Stimulated activated CD8-positive, alpha-beta memory T cell treated with anti-CD3 and anti-CD28 coated beads, Interleukin-15, amount 100 ng/mL, for 1 hour (primary cell): ENCODE data around the gene CLEC18A.
"Not testable (repeated sequence)": the region's sequence is repeated elsewhere in the genome, so short reads cannot be mapped to it uniquely, and the experiment has no call there.

Source experiments
- DNase-seq: peaks from one replicate; pipeline ENCODE4 v3.0.0-alpha.2; 2020; ENCODE audit warnings: low read depth

CLEC18A gene

DNA sequence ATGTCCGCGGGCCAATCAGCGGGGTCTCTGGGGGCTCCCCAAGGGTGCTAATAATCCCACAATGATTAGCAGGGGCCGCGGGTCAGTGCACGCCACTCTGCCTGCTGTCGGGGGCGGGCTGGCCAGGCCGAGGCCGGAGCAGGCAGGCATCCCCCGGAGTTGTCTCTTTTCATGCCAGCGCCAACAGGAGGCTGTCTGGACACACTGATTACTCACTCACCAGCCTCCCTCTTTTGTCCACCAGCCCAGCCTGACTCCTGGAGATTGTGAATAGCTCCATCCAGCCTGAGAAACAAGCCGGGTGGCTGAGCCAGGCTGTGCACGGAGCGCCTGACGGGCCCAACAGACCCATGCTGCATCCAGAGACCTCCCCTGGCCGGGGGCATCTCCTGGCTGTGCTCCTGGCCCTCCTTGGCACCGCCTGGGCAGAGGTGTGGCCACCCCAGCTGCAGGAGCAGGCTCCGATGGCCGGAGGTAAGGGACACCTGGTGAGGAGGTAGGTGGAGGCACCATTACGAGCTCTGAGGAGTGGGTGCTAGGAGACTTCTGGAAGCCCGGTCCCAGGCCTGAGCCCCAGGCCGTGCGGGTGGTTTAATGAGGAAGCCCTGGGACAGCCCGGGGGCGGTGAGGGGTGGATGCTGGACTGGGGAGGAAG, at the start of gene CLEC18A:
TSS of gene CLEC18A (plus strand) at position 318 of the 655 bp plus-strand sequence. CDS start at position 351, 33 bp downstream.
- not testable (repeated sequence) for DNase-seq

DNA sequence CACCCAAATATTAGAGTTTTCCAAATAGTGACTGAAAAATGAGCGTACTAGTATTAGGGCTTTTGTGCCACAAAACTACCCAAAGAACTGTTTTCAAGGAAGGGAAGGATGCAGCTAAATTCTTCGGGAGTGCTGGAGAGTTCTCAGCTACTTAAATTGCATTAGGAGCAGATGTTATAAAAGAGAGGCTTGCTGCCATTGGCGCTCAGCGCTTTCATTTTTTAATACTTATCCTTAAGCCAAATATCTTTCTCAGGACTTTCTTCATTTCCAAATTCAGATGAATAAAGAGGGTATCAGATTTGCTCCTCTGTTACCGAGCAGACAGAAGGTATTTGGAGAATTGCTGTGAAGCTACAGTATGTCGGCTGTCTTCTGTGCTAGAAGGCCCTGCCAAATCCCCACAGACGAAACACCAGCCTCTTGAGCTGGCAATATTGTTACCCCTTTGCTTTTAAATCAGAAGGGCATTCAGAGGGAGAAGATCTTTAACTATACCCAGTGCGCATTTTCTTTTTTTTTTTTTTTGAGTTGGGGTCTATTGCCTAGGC, 47.2 kb upstream of the CLEC18A start:
- DNase-seq, result no peak

DNA sequence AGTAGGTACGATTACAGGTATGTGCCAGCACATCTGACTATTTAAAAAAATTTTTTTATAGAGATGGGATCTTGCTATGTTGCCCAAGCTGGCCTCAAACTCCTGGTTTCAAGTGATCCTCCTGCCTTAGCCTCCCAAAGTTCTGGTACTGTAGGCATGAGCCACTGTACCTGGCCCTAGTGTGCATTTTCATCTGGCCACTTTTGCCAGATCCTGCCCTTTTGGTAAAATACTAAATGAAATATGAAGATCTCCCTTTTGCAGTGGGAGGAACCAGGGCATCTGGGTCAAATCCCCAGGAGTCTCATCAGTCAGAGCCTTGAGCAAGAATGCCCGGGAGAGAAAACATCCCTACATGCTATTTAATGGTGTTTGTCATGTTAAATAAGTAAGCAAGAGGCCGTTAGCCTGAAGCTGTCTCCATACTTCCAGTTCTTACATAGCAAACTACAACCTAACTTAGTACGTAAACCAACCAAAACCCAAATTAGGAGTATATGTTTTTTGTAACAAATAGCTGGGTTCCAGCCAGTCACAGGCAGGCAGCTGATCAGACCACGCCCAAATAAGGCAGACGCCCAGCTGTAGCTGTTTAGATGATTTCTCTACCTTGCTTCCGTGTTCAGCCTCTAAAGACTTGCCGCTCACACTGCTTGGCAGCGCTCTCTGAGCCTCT, 46.5 kb upstream of the CLEC18A start:
- no peak for DNase-seq

DNA sequence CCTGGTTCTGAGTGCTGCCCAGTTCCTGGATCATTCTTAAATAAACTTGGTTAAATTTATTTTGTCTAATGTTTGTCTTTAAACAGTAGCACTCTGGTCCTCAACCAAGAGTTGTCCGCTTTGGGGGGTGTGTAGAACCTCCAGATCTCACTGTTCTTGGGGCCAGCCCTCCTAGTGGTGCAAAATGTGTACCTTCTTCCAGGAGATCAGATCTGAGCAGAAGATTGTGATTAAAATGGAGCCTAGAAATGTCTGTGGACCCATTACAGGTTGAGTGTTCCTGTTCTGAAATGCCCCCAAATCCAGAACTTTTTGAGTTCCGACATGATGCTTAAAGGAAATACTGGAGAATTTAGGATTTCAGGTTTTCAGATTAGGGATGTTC, 46.0 kb upstream of the CLEC18A start:
- no peak for DNase-seq

DNA sequence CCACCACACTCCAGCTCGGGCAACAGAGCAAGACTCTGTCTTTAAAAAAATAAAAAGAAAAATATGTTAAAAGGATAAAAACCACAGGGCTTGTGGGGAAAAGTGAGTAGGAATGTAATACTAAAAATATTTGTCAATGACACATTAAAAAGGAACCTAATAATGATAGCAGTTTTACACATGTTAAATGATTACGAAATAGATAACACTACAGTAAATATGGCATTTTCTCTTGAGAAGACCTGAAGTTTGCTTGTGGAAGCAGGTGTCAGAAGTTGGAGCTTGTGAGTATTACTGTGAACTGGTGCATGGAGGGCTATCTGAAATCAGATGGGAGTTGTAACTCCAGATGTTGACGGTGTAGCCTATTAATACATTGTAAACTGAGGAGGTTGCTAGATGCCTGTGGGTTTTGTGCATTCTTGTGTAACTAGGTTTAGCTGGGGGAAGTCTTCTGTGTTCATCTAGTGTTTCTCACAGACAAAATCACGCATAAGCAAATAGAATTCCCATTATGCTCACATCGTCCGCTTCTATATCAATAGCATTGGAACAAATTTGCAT, 44.2 kb upstream of the CLEC18A start:
- DNase-seq, result no peak

DNA sequence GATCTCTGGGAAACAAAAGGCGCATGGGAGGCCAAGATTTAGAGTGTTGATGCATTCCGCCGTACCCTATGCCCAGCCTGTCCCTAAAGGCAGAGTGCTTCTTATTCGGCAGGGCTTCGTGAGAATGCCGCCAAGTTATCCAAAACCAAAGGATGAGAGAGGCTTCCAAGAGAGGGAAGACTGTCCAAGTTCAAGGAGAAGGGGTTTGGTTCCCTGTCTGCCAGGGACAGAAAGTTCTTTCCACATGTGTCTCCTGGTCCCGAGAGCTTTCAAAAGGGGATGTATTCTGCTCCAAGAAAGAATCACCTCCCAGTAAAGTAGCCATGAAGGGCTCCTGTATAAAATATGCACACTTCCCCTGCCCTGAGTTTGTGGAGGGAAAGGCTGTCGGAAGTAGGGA, 42.1 kb upstream of the CLEC18A start:
- DNase-seq, result no peak

DNA sequence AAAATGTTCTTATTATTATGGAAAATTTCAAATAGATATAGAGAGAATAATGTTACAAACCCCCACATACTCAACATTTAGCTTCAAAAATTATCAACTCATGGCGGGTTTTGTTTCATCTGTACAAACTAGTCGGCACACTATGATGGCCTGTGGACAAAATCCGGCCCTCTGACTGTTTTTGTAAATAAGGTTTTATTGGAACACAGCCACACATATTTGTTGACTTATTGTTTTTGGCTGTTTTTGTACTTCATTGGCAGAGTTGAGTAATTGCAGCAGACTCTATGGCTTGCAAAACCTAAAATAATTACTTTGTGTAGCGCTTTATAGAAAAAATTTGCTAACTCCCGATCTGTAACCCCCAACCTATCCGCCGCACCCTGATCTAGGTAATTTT, 41.4 kb upstream of the CLEC18A start:
- no peak for DNase-seq

DNA sequence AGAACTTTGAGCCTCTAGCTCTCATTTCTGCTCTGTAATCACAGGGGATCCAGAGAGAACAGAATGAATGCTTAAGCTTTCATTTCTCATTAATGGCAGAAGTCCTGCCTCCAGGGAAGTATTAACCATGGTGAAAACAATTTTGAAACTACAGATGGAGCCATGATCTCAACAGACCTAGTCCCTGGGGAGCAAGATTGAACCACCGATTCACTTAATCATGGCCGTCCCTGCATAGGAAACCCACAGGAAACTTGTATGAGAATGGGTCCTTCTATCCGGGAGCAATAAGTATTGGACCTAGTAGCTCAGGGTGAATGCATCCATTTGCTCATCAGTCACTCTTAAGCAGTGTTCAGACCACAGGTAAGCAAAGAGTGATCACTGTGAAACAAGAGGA, 40.2 kb upstream of the CLEC18A start:
- DNase-seq, result no peak

DNA sequence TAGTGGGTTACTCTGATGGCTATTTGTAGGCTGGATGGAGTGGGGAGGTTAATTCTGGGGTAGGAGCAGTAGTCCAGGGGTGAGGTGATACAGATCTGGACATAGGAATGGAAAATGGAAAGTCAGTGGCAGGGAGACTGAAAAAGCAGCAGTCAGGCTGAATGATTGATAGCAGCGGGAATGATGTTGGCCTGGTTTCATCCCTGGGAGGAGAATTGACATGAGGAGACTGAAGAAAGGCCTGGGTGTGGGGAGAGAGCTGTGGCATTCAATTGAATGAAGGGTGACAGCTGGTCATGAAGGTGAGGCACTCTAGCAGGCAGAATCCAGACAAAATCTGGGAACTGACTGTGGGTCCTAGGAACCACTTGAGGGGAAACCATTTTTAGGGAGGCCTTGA, 34.7 kb upstream of the CLEC18A start:
- DNase-seq, result no peak

DNA sequence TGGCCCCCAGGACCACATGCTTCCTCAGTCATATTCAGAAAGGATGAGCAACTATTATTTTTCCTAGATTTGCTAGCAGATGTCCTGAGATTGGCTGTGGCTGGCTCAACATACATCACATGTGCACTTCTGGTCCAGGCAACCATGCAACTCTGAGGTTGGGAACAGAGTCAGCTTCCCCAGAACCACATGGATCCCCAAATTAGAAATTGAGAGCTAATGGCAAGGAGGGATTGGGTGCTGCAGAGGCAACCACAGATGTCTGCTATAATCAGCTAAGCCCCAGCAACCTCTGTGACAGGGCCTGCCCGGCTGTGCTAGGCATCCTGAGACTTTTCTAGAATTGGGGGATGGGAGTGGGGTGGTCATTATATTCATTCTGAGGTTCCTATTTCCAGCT, 33.8 kb upstream of the CLEC18A start:
- no peak for DNase-seq

DNA sequence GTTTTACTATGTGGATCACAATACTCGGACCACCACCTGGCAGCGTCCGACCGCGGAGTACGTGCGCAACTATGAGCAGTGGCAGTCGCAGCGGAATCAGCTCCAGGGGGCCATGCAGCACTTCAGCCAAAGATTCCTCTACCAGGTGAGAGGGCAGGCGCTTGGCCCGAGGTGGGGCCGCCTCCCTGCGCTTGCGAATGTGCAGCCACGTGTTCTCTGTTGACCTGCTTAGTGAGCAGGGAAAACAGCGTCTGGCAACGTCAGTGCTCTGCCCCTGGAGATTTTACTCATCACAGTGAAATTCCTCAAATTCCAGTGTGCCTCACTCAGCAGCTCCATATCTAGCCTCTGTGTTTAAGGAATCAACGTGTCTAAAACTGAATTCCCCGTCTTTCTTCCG, 33.4 kb upstream of the CLEC18A start:
- no peak for DNase-seq

DNA sequence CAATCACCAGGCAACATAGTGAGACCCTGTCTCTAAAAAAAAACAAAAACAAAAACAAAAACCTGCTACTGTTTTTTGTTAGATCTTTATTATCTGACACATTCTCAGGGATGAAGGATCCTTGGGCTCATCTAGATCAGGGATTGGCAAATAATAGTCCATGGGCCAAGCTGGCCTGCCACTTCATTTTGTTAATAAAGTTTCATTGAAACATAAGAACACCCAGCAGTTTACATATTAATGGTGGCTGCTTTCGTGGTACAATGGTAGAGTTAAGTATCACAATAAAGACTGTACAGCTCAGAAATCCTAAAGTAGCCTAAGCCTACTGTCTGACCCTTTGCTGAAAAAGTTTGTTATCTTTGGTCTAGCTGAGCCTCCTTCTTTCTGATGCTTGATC, 32.9 kb upstream of the CLEC18A start:
- no peak for DNase-seq

DNA sequence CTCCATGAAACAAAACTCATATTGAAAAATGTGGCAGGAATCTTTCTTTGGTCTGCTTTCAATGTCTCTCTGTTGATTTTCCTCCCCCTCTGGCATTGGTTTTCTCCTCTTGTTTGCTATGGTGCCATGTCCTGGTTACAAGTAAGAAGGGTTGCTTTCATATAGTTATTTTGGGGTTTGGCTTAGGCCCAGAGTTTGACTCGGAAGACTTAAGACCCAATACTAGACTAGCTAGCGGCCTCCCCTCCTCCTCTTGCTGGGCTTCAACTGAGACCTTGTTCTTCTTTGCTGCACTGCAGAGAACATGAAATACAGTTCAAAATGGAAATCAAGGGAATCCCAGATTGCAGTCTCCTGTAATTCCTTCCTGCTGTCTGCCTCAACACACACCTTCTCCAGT, 30.0 kb upstream of the CLEC18A start:
- DNase-seq, result no peak

DNA sequence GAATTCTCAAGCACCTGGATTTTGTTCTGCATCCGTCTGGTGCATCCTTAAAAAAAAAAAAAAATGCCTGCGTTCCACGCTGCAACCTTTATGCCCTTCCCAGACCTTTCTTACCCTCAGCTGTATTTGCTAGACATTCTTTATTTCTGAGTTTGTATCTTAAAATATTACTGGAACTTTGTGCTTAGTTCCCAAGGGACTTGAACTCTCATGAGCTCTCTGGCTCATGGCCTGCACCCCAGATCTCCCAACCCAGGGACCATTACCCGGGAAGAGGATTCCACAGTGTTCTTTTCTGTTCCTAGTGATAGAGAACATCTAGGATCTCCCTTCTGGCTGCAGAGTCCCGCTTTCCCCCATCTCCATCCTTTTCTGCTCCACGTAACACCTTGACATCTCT, 28.9 kb upstream of the CLEC18A start:
- no peak for DNase-seq

DNA sequence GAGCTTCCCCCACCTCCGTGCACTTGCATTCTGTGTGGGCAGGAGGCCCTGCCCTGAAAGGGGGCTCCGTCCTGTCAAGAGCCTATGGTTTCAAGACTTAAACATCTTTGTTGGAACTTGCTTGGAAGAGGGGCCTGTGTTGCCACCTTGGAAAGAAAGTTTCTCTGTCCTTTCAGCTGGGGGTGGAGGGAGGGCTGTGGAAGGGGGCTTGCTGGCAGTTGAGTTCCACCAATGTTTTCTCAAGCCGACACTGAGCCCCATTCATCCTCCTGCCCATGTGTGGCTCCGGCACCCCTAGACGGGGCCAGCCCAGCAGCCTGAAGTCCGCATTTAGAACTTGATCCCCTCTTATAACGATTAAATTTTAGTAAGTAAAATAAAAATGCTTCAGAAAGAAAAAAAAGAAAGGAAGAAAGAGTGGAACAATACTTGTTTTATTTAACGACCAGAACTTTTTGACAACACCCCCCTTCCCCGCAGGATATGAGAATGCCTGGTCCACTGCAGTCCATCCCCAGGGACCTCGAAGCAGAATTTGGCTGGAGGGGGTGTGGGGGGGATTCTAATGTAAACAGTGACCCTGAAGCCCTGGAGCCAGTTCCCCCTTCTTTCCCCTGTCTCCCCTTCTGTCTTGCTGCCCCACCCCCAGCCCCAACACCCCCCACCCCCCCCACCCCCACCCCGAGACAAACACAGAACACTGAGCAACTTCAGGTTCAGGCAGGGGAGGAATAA, 26.9 kb upstream of the CLEC18A start:
- DNase-seq, result no peak

DNA sequence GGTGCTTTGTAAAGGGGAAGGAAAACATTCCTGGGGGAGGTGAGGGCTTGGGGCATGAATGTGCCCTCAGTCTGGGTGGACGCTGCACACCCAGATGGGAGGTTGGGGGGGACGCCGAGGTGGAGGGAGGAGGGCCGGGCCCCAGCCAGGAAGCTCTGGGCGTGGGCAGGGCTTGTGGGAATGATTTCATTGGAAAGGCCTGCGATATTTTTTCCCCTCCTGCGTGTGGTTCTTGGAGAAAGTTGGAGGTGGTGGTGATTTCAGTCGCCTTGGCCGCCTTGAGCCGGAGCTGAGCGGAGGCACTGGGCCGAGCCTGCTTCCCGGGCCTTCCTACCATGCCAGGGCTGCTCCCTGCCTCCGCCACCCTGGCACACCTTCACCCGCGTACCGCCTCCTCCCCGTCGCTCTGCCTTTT, 26.4 kb upstream of the CLEC18A start:
- no peak for DNase-seq

DNA sequence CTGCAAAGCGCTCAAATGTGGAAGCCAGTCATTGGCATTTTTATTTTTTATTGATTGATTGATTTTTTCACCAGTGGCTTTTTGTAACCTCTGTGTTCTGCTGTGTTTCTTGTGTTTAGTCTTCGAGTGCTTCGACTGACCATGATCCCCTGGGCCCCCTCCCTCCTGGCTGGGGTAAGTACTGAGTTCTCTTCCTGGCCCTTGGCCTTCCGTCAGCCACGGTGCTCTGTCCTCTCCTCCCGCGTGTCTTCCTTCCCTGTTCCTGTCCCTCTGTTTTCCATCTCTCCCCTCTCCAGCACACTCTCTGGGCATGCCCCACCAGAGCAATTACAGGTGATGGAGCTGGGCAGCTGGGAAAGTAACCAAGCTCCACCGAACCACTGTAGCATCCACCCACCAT, 25.8 kb upstream of the CLEC18A start:
- no peak for DNase-seq

DNA sequence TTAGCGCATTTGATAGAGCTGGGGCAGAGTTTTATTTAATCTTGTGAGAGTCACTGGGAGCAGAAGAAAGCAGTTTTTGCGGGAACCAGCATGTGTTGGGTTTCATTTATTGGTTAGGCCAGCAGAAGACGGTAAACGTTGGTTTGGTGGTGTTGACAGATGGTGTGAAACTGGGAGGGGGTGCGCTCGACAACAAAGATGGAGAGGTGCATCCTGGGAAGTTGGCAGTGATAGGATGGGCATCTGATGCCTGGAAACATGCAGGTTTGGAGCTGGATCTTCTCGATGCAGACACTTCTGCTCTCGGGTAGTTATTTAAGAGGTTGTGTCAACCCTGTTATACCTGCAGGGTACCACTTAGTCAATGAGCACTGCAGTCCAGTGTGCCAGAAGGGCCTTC, 24.9 kb upstream of the CLEC18A start:
- no peak for DNase-seq

DNA sequence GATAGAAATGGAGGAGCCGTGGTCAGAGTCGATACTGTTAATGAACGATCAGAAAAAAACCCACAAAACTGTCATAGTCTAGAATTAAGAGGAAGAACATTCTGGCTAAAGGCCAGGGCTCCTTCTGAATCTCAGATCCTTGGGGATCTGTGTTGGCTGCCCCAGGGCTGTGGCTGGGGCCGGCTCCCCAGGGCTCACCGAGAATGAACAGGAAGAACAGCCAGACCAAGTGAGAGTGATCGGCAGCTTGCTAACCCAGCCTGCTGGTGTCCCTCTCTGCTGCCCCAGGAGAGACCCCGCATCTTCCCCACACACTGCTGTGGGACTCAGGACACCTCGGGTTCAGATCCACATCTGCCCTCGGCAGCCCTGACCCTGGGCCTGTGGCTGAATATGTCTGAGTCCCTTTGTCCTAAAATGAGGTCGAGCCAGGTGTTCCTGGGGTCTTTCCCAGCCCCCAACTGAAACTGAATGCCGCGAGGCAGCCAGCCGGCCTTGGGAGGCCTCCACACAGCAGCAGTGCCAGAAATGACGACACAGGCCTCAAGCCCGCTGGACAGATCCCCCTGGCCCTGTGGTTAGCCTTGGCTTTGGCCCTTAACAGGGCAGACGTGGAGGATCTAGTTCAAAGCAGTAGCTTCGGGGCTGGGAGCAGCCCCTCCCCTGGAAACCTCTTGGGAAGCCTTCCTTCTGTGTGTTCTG, 23.9 kb upstream of the CLEC18A start:
- no peak for DNase-seq

DNA sequence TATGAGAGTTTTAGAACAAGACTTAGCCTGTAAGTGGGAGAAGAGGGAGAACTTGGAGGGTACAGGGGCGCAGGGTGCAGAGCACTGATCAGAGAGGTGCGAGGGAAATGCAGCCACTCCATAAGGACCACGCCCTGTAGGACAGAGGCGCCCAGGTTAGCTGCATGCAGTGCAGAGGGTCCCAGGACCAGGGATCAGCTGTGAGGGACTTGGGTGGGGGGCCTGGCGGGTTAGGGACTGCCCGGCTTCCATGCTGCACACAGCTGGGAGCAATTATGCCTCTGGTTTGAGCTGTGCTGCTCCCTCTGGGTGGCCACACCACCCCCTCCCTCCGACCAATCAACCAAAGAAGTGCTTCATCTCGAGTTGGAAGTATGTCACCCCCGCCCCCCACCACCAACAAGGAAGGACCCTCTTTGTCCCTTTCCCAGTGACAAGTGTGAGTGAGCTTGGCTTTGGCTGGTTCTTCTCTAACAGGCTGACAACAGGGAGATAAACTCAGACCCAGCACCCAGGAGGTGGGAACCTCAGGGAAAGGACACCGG, 22.2 kb upstream of the CLEC18A start:
- DNase-seq, result no peak

DNA sequence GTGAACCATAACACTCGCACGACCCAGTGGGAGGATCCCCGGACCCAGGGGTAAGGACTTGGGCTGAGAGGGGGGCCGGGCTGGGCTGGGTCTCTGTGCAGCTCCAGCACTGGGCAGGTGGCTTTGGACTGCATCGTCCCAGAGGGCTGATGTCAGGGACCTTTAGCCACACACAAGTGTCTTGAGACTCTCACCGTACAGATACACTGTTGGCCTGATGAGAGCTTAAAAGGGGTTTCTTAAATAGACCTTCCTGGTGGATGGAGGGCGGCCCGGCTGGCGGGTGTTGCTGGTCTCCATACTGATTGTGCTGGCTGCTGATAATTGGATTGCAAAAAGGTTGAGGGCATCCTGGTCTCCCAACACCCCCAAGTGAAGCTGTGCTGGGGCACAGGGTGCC, 21.7 kb upstream of the CLEC18A start:
- no peak for DNase-seq
